Loucy (cell line): ENCODE measurements around the gene ACD.
A peak's percentile ranks its signal among the peaks of the same experiment; 100 is the strongest.

Source experiments
- H2AFZ ChIP-seq: fragments of 200-600 bp; sonication (generic); 2 replicates; pipeline ENCODE4 v1.6.0; 2016; ENCODE audit warnings: antibody characterized with exemption, mild to moderate bottlenecking, low read length, moderate library complexity
- H3F3A ChIP-seq: fragments of 200-600 bp; 2 replicates; pipeline ENCODE4 v1.6.0; 2016; ENCODE audit warnings: antibody characterized with exemption, low read depth, mild to moderate bottlenecking
- H3K27me3 ChIP-seq: fragments of 200-600 bp; sonication (generic); 2 replicates; pipeline ENCODE4 v1.6.1; 2014; ENCODE audit warnings: low read length, mild to moderate bottlenecking; ENCODE audit not compliant: insufficient read depth, poor library complexity, severe bottlenecking
- H3K36me3 ChIP-seq: fragments of 200-600 bp; sonication (generic); 2 replicates; pipeline ENCODE4 v1.6.1; 2016; ENCODE audit warnings: low read length; ENCODE audit not compliant: insufficient read depth
- H3K4me1 ChIP-seq: fragments of 200-600 bp; sonication (generic); 2 replicates; pipeline ENCODE4 v1.5.1; 2014; ENCODE audit warnings: low read length, mild to moderate bottlenecking; ENCODE audit not compliant: insufficient read depth, poor library complexity, severe bottlenecking
- H3K4me2 ChIP-seq: fragments of 200-600 bp; sonication (generic); 2 replicates; pipeline ENCODE4 v1.6.0; 2014; ENCODE audit warnings: antibody characterized with exemption, low read length, low read depth, mild to moderate bottlenecking; ENCODE audit not compliant: poor library complexity, severe bottlenecking
- H3K4me3 ChIP-seq: fragments of 200-600 bp; sonication (generic); 2 replicates; pipeline ENCODE4 v1.5.1; 2014; ENCODE audit warnings: low read length, mild to moderate bottlenecking, mixed read lengths; ENCODE audit not compliant: poor library complexity, severe bottlenecking
- H3K79me2 ChIP-seq: fragments of 200-600 bp; sonication (generic); 2 replicates; pipeline ENCODE4 v1.6.1; 2014; ENCODE audit warnings: low read length; ENCODE audit not compliant: insufficient read depth
- H3K9ac ChIP-seq: fragments of 200-600 bp; sonication (generic); 2 replicates; pipeline ENCODE4 v1.6.0; 2014; ENCODE audit warnings: mild to moderate bottlenecking, low read depth, low read length, moderate library complexity; ENCODE audit not compliant: poor library complexity, severe bottlenecking
- H3K9me2 ChIP-seq: fragments of 200-600 bp; sonication (generic); replicated peaks from 2 replicates; pipeline ENCODE4 v1.6.1; 2016; ENCODE audit warnings: low read depth, low read length, mixed read lengths
- H3K9me3 ChIP-seq: fragments of 200-600 bp; sonication (generic); 2 replicates; pipeline ENCODE4 v1.6.1; 2014; ENCODE audit warnings: mild to moderate bottlenecking, antibody characterized with exemption, low read length, low read depth; ENCODE audit not compliant: insufficient read depth
- H4K20me1 ChIP-seq: fragments of 200-600 bp; sonication (generic); 2 replicates; pipeline ENCODE4 v1.6.0; 2014; ENCODE audit warnings: antibody characterized with exemption, low read length, mild to moderate bottlenecking; ENCODE audit not compliant: insufficient read depth, poor library complexity, severe bottlenecking
- EZH2phosphoT487 ChIP-seq: fragments of 200-600 bp; IDR thresholded peaks from 2 replicates; pipeline ENCODE4 v1.6.1; 2018; ENCODE audit warnings: antibody characterized with exemption, mild to moderate bottlenecking, moderate library complexity, borderline replicate concordance
- TF ChIP-seq, protein P1 (sequence below): fragments of 200-600 bp; sonication (generic); conservative IDR thresholded peaks from 2 replicates; pipeline ENCODE4 v1.5.1; 2014; ENCODE audit warnings: mild to moderate bottlenecking, antibody characterized with exemption, low read length

Gene ACD

GRCh38 chr16:67664258-67664657 is 4.2 kb upstream of the ACD start:
- H4K20me1 ChIP-seq, result peaks cover 7% of the 10 kb centered on the region
- no peak overlapping the region for H3K9ac ChIP-seq
- H3K27me3 ChIP-seq, result no peaks in the 10 kb centered on the region
- peaks cover 20% of the 10 kb centered on the region for H3K4me1 ChIP-seq
- H3F3A ChIP-seq, result no peaks in the 10 kb centered on the region
- H3K36me3 ChIP-seq, result no peaks in the 10 kb centered on the region
- no peaks in the 10 kb centered on the region for H3K9me3 ChIP-seq
- H2AFZ ChIP-seq, result no peak overlapping the region
- TF ChIP-seq EZH2phosphoT487, result no peak
- TF ChIP-seq, protein P1, sequence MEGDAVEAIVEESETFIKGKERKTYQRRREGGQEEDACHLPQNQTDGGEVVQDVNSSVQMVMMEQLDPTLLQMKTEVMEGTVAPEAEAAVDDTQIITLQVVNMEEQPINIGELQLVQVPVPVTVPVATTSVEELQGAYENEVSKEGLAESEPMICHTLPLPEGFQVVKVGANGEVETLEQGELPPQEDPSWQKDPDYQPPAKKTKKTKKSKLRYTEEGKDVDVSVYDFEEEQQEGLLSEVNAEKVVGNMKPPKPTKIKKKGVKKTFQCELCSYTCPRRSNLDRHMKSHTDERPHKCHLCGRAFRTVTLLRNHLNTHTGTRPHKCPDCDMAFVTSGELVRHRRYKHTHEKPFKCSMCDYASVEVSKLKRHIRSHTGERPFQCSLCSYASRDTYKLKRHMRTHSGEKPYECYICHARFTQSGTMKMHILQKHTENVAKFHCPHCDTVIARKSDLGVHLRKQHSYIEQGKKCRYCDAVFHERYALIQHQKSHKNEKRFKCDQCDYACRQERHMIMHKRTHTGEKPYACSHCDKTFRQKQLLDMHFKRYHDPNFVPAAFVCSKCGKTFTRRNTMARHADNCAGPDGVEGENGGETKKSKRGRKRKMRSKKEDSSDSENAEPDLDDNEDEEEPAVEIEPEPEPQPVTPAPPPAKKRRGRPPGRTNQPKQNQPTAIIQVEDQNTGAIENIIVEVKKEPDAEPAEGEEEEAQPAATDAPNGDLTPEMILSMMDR, result no peak
- peaks cover 6% of the 10 kb centered on the region; the same call in 1 of the 2 replicates for H3K79me2 ChIP-seq
- no peaks in the 10 kb centered on the region for H3K9me2 ChIP-seq
- H3K4me2 ChIP-seq, result no peak overlapping the region
- H3K4me3 ChIP-seq, result no peak overlapping the region

- no peak for TF ChIP-seq EZH2phosphoT487
- TF ChIP-seq, protein P1, result 0 out of 2 replicates have a peak, but pooled peaks have one; percentile 5
- no peak overlapping the region for H2AFZ ChIP-seq
- H3K4me3 ChIP-seq, result no peak overlapping the region
- H3K36me3 ChIP-seq, result no peaks in the 10 kb centered on the region
- H3K9me3 ChIP-seq, result no peaks in the 10 kb centered on the region
- peaks cover 10% of the 10 kb centered on the region; the same call in 1 of the 2 replicates for H3K79me2 ChIP-seq
- H3F3A ChIP-seq, result no peaks in the 10 kb centered on the region
- peaks cover 24% of the 10 kb centered on the region for H3K4me1 ChIP-seq
- H3K4me2 ChIP-seq, result no peak overlapping the region
- H3K9ac ChIP-seq, result no peak overlapping the region
- H3K9me2 ChIP-seq, result no peaks in the 10 kb centered on the region
- no peaks in the 10 kb centered on the region for H3K27me3 ChIP-seq
- H4K20me1 ChIP-seq, result peaks cover 11% of the 10 kb centered on the region
Observed at GRCh38 chr16:67663877-67664222, 3.8 kb upstream of the ACD start.

DNA sequence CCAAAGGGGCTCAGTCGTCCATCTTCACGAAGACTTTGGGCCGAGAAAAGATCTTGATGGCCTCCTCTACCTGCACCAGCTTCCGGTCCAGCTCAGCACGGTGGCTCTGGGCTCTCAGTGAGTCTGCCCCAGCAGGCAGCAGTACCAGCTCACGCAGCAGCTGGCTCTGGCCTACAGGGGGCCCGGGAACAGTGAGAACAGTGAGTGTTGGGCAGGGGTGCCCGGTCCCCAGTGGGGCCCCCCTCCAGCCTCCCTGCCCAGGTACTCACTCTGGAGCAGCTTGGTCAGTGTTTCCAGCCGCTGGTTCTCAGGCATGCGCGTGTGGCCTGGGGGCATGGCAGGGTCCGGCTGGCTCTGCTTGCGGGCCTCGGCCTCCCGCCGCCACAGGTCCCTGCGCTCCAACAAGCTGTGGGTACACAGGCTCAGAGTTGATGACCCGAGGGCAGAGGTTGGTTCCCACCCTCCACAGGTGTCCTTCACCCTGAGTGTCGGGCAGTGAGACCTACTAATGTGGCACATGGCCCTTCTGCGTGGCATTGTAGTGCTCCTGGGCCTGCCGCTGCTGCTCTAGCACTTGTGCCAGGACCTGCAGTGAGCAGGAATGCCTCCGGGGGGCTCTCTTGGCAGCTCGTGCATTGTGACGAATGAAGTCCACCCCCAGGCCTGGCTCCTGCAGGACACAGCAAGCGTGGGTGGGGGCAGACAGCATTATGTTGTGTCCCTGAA is 3.3 kb upstream of the ACD start:
- Histone ChIP-seq H4K20me1 (peaks cover 17% of the 10 kb centered on the region), H3K4me3 (no peak overlapping the region), H3K79me2 (peaks cover 12% of the 10 kb centered on the region; the same call in 1 of the 2 replicates), H3K4me2 (no peak overlapping the region), H3K9ac (no peak overlapping the region), H2AFZ (no peak overlapping the region), H3K9me3 (no peaks in the 10 kb centered on the region), H3F3A (no peaks in the 10 kb centered on the region), H3K4me1 (peaks cover 23% of the 10 kb centered on the region), H3K36me3 (no peaks in the 10 kb centered on the region; the same call in 1 of the 2 replicates), H3K9me2 (no peaks in the 10 kb centered on the region), H3K27me3 (no peaks in the 10 kb centered on the region)
- no peak for TF ChIP-seq EZH2phosphoT487
- TF ChIP-seq, protein P1, result peak; percentile 56
